HG03280 (cell line): ENCODE measurements around the gene HHIPL1.

Experiments used
- ATAC-seq: cut with Tn5 transposase; IDR thresholded peaks from one replicate; pipeline ENCODE4 v1.9.1; 2021; ENCODE audit warnings: mild to moderate bottlenecking, moderate library complexity; ENCODE audit not compliant: unreplicated experiment

The HHIPL1 gene

DNA sequence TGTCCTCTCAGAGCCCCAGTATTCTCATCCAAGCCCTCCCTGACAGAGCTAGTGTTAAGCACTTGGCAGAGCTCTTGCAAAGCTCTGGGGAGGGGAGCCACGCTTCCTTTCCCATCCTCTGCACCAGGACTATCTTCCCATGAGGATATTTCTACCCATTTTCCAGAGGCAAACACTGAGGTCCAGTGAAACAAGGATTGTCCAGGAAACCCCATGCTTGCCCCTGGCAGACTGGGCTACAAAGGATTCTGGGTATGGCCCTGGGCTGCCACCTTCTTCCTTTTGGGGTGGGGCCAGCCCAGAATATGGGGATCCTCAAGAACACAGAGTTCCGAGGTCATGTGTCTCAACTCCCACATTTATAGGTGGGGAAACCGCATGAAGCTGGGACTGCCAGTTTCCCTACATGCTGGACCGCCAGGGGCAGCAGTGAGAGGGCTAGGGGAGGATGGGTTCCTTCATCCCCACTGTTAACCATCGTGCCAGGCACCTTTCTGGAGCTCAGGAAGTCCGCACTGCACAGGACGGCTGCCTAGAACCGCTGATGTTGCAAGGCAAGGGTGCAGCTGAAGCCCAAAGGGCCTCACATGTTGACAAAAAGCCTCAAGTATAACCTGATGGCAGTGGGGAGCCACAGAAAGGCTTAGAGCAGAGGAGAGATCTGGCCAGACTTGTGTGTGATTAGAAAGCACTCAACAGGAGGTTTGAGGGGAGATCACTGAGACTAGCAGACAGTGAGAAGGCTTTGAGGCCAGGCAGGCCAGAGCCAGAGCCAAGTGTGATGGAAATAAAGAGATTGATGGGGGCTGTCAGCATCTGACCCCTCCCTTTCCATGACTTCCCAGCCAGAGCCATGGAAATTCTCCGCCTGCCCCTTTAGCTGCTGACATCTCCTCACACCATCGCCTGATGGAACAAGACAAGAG lies 35.4 kb upstream of the HHIPL1 start:
- no peak for ATAC-seq

GRCh38 chr14:99611646-99612045 lies 33.3 kb upstream of the HHIPL1 start:
- ATAC-seq: no peak

- ATAC-seq: no peak
Measured at GRCh38 chr14:99612071-99612737, 32.7 kb upstream of the HHIPL1 start.

DNA sequence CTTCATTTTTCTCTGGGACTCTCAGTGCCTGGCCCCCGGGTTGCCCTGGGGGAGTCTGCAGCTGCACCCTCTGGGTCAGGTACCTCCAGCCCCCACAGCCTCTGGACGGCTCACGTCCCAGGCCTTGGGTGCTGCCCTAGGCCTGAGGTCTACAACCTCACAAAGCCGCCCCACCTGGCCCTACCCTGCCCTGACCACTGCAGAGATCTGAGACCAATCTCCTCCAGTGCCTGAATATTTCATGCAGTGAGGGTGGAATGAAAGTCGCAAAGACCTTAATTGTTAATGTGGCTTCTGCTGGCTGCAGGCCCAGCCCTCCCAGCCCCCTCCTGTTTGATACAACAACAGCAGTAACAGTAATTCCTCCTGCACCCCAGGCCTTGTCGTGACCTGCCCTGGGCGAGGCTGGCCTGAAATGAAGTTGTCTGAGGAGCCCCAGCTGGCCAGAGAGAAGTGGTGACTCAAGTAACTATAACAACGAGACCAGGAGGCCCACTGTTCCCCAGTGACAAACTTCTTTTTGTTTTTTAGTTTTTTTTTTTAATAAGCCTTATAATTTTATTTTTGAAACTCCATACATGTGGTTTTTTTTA lies 32.1 kb upstream of the HHIPL1 start:
- ATAC-seq: no peak

- no peak for ATAC-seq
Measured at GRCh38 chr14:99615497-99616157, 29.3 kb upstream of the HHIPL1 start.

- ATAC-seq: no peak
Measured at GRCh38 chr14:99616832-99617800, 27.8 kb upstream of the HHIPL1 start.

DNA sequence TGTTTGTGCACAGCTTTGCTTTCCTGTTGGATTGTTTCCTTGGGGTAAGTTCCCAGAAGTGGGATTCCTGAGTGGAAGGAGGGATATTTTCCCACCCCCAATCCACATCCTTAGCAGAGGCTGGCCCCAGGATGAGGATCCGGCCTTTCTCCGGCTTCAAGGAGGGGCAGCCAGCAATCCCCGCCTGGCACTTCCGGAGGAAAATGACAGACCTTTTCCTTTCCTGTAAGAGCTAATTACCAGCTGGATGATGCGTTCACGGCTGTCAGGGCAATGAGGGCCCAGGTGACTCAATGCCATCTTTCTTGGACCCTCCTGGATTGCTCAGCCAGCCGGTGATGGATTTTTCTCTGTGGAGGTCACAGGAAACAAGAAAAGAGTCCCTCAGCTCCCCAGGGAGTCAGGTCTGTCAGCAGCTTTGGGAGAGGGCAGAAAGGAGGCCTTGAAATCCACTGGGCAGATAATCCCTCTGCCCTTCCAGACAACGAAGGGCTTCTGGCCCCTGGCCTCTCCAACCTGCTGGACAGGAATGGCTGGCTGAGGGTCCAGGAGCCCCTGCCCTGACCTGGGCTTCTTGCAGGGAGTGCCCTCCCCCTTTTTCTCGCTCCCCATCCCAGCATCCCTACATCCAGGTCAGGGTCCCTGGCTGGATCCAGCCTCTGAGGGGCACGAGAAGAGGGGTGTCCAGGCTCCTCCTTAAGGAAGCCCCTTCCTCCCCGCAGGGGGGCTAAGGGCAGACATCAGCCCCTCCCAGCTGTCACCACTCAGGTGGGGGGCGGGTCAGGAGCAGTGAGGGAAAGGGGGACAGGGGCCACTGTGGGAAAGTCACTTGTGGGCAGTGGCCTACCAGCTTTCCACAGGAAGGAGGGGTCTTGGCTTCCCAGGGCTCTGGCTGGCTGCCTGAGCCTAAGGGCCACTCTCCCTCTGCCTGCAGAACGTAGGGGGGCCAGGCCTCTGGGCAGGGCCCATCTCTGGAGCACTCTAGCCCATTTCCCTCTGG lies 24.8 kb upstream of the HHIPL1 start:
- no peak for ATAC-seq

DNA sequence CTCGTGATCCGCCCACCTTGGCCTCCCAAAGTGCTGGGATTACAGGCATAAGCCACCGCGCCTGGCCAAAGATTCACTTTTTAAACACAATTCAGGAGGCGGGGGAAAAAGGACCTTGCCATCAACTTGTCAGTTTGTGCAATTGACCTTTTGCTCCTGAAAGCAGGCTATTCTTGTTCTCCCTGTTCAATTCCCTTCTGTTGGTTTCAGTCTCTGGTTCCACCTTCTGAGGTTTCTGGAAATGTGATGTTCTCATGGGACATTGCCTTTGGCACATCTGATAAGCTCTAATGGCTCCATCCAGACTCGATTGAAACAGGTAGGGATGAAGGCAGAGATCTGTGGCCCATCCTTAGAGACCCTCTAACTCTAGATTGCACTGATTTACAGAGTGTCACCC lies 23.0 kb upstream of the HHIPL1 start:
- ATAC-seq: no peak

GRCh38 chr14:99624024-99624423 lies 20.9 kb upstream of the HHIPL1 start:
- ATAC-seq: no peak

GRCh38 chr14:99624971-99625370 lies 20.0 kb upstream of the HHIPL1 start:
- no peak for ATAC-seq

- ATAC-seq: no peak
Measured at GRCh38 chr14:99625476-99625875, 19.5 kb upstream of the HHIPL1 start.

DNA sequence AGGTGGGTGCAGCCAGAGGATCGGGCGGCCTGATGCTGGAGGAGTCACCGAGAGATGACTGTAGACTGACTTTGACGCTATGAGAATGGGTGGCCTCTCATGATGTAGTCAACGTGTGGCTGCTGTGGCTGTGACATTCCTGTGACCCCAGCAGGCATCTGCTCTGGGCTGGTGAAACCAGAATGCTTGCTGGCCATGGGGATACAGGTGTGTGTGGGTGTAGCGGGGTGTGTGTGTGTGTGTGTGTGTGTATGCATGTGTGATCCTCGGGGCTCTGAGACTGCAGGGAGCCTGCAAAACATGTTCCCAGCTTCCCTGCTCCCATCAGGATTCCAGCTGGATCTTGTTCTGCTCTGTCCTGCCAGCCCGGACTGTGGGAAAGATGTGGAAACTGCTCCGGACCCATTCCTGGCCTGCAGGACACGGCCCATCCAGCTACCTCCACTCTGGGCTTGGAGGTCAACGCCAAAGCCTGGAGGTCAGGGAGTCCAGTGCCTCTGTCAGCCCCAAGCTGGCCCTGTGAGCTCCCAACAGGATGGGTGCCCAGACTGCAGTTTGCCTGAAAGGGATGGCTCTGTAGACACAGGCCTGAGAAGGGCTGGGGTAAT lies 18.8 kb upstream of the HHIPL1 start:
- no peak for ATAC-seq

DNA sequence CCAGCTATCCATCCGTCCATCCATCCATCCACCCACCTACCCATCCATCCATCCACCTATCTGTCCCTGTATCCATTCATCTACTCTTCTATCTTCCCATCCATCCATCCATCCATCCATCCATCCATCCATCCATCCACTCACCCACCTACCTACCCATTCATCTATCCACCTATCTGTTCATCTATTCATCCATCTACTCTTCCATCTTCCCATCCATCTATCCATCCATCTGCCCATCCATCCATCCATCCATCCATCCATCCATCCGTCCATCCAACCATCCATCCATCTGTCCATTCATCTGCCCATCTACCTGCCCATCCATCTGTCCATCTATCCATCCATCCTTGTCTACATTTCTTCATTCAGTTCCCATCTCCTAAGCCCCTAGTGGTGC lies 17.8 kb upstream of the HHIPL1 start:
- no peak for ATAC-seq

- ATAC-seq: no peak
Measured at GRCh38 chr14:99627510-99628381, 17.2 kb upstream of the HHIPL1 start.

GRCh38 chr14:99628887-99629618 lies 15.9 kb upstream of the HHIPL1 start:
- ATAC-seq: peak; percentile 64

- no peak for ATAC-seq
Measured at GRCh38 chr14:99630202-99630601, 14.7 kb upstream of the HHIPL1 start.
